OCI-LY7 (cell line): ENCODE measurements around the gene ZNF467.

Source experiments
- EZH2phosphoT487 ChIP-seq: fragments of 200-600 bp; sonication (generic); IDR thresholded peaks from 2 replicates; pipeline ENCODE4 v1.6.1; 2018; ENCODE audit warnings: low read depth, borderline replicate concordance, mild to moderate bottlenecking, mixed run types, antibody characterized with exemption, low read length, moderate library complexity, mixed read lengths
- TF ChIP-seq, protein P1 (sequence below): fragments of 200-600 bp; sonication (generic); conservative IDR thresholded peaks from 2 replicates; pipeline ENCODE4 v1.5.1; 2014; ENCODE audit warnings: mild to moderate bottlenecking, antibody characterized with exemption, low read length, moderate library complexity, mixed read lengths

DNA sequence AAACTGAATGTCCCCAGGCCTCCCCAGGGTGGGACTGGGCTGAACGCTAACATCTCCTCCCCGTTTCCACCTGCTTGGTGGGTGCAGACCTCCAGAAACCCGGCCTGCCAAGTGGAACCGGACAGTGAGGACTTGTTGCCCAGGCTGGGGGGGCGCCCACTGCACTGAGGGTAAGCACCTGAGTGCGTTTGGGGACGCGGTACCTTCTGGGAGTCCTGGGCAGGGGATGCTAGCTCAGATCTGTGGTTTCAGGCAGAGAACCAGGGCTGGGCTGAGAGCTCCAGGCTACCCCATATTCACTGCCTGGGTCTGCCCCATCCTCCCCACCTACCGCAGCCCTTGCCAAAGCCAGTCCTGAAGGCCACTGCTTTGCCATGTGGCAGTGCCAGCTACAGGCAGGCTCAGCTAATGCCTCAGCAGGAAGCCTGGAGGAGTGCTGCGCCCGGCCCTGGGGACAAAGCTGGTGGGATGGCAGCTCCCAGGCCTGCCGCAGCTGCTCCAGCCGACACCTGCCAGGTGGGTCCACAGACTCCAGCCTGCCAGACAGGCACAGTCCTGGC is 3.5 kb upstream of the ZNF467 start:
- TF ChIP-seq, protein P1, sequence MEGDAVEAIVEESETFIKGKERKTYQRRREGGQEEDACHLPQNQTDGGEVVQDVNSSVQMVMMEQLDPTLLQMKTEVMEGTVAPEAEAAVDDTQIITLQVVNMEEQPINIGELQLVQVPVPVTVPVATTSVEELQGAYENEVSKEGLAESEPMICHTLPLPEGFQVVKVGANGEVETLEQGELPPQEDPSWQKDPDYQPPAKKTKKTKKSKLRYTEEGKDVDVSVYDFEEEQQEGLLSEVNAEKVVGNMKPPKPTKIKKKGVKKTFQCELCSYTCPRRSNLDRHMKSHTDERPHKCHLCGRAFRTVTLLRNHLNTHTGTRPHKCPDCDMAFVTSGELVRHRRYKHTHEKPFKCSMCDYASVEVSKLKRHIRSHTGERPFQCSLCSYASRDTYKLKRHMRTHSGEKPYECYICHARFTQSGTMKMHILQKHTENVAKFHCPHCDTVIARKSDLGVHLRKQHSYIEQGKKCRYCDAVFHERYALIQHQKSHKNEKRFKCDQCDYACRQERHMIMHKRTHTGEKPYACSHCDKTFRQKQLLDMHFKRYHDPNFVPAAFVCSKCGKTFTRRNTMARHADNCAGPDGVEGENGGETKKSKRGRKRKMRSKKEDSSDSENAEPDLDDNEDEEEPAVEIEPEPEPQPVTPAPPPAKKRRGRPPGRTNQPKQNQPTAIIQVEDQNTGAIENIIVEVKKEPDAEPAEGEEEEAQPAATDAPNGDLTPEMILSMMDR, result no peak
- no peak for TF ChIP-seq EZH2phosphoT487
